SU-DHL-6 (cell line): Measurements from ENCODE around the gene C11orf24.

ENCODE experiments used
- H2AFZ ChIP-seq: fragments of 200-600 bp; sonication (generic); 2 replicates; pipeline ENCODE4 v1.6.1; 2014; ENCODE audit warnings: low read depth, mild to moderate bottlenecking, moderate library complexity, mixed read lengths, antibody characterized with exemption, low read length; ENCODE audit not compliant: severe bottlenecking
- H3F3A ChIP-seq: fragments of 200-600 bp; shearing (Covaris generic); 2 replicates; pipeline ENCODE4 v1.6.0; 2016; ENCODE audit warnings: antibody characterized with exemption, mild to moderate bottlenecking; ENCODE audit not compliant: insufficient read depth
- H3K27ac ChIP-seq: fragments of 200-600 bp; sonication (generic); 2 replicates; pipeline ENCODE4 v1.5.1; 2016; ENCODE audit warnings: low read depth, mild to moderate bottlenecking, low read length, moderate library complexity, mixed read lengths
- H3K27me3 ChIP-seq: fragments of 200-600 bp; sonication (generic), shearing (Covaris generic); 2 replicates; pipeline ENCODE4 v1.6.0; 2014; ENCODE audit warnings: mild to moderate bottlenecking, low read length
- H3K36me3 ChIP-seq: fragments of 200-600 bp; sonication (generic); 2 replicates; pipeline ENCODE4 v1.6.1; 2014; ENCODE audit warnings: mild to moderate bottlenecking, low read length, mixed read lengths
- H3K4me2 ChIP-seq: fragments of 300-600, 200-600 bp; shearing (Covaris generic), sonication (generic); 2 replicates; pipeline ENCODE4 v1.6.0; 2014; ENCODE audit warnings: low read length, low read depth, mild to moderate bottlenecking; ENCODE audit not compliant: poor library complexity, severe bottlenecking
- H3K4me3 ChIP-seq: fragments of 200-600 bp; sonication (generic); 2 replicates; pipeline ENCODE4 v1.5.1; 2014; ENCODE audit warnings: antibody characterized with exemption, low read length, mild to moderate bottlenecking, mixed read lengths; ENCODE audit not compliant: insufficient read depth, poor library complexity, severe bottlenecking
- H3K79me2 ChIP-seq: fragments of 200-600 bp; sonication (generic); 2 replicates; pipeline ENCODE4 v1.6.1; 2014; ENCODE audit warnings: mild to moderate bottlenecking, low read length, moderate library complexity; ENCODE audit not compliant: insufficient read depth
- H3K9ac ChIP-seq: fragments of 200-600 bp; sonication (generic); 2 replicates; pipeline ENCODE4 v1.7.0; 2014; ENCODE audit warnings: mild to moderate bottlenecking, low read length
- H3K9me2 ChIP-seq: fragments of 200-600 bp; sonication (generic); replicated peaks from 2 replicates; pipeline ENCODE4 v1.6.1; 2014; ENCODE audit warnings: low read length; ENCODE audit not compliant: insufficient read depth
- H3K9me3 ChIP-seq: fragments of 200-600 bp; sonication (generic); 2 replicates; pipeline ENCODE4 v1.6.1; 2014; ENCODE audit warnings: low read length, mixed read lengths; ENCODE audit not compliant: insufficient read depth
- H4K20me1 ChIP-seq: fragments of 200-600 bp; sonication (generic); 2 replicates; pipeline ENCODE4 v1.6.1; 2014; ENCODE audit warnings: low read depth, mild to moderate bottlenecking, antibody characterized with exemption, low read length, moderate library complexity, mixed read lengths
- CTCF ChIP-seq: fragments of 200-600 bp; sonication (generic); IDR thresholded peaks from one replicate; pipeline ENCODE4 v1.5.1; 2017; ENCODE audit warnings: antibody characterized with exemption, mild to moderate bottlenecking, low read length, moderate library complexity; ENCODE audit not compliant: insufficient read depth, poor library complexity, severe bottlenecking
- EZH2phosphoT487 ChIP-seq: fragments of 200-600 bp; sonication (generic), shearing (Covaris generic); conservative IDR thresholded peaks from 2 replicates; pipeline ENCODE4 v1.6.1; 2018; ENCODE audit warnings: mild to moderate bottlenecking, antibody characterized with exemption, low read length, moderate library complexity, mixed read lengths

The C11orf24 gene

GRCh38 chr11:68308068-68308467 lies 36.3 kb upstream of the C11orf24 start:
- no peak overlapping the region for H3K4me2 ChIP-seq
- no peak overlapping the region for H3K27ac ChIP-seq
- H3K79me2 ChIP-seq = no peaks in the 10 kb centered on the region
- no peak overlapping the region for H2AFZ ChIP-seq
- H3K27me3 ChIP-seq = no peaks in the 10 kb centered on the region
- peaks cover 5% of the 10 kb centered on the region; the same call in 1 of the 2 replicates for H3K9me3 ChIP-seq
- H4K20me1 ChIP-seq = no peaks in the 10 kb centered on the region
- no peak overlapping the region for H3K4me3 ChIP-seq
- no peaks in the 10 kb centered on the region for H3K36me3 ChIP-seq
- TF ChIP-seq EZH2phosphoT487 (no peak), CTCF (no peak)
- no peaks in the 10 kb centered on the region for H3F3A ChIP-seq
- H3K9me2 ChIP-seq = no peaks in the 10 kb centered on the region
- no peak overlapping the region for H3K9ac ChIP-seq

DNA sequence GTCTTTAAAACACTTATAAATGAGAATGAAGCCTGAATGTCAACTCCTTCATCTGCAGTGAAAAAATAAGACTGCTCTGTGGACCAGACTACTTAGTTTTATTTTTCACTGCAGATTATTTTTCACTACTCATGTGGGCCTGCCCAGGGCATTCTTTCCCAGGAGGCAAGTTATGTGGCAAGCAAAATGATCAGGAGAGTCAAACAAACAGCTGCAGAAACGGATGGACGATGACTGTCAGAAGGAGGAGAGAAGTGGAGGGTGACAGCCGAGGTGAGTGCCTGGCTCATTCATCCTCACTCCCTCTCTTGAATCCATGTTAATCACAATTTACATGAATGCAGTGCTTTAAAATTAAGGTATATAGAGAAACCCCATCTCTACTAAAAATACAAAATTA lies 34.9 kb upstream of the C11orf24 start:
- Histone ChIP-seq H4K20me1 (no peaks in the 10 kb centered on the region), H3K9ac (no peak overlapping the region), H3F3A (no peaks in the 10 kb centered on the region), H3K4me2 (no peak overlapping the region), H3K27ac (no peak overlapping the region), H2AFZ (no peak overlapping the region), H3K9me2 (no peaks in the 10 kb centered on the region), H3K27me3 (no peaks in the 10 kb centered on the region), H3K9me3 (peaks cover 5% of the 10 kb centered on the region; the same call in 1 of the 2 replicates), H3K36me3 (no peaks in the 10 kb centered on the region), H3K79me2 (no peaks in the 10 kb centered on the region), H3K4me3 (no peak overlapping the region)
- TF ChIP-seq EZH2phosphoT487 (no peak), CTCF (no peak)

- Histone ChIP-seq H3K27me3 (no peaks in the 10 kb centered on the region), H3K9me3 (peaks cover 5% of the 10 kb centered on the region; the same call in 1 of the 2 replicates), H3K9ac (no peak overlapping the region), H3K79me2 (no peaks in the 10 kb centered on the region), H3F3A (no peaks in the 10 kb centered on the region), H3K4me2 (no peak overlapping the region), H3K27ac (no peak overlapping the region), H3K4me3 (no peak overlapping the region), H3K9me2 (no peaks in the 10 kb centered on the region), H4K20me1 (no peaks in the 10 kb centered on the region), H3K36me3 (no peaks in the 10 kb centered on the region), H2AFZ (no peak overlapping the region)
- TF ChIP-seq CTCF (no peak), EZH2phosphoT487 (no peak)
These were observed 32.4 kb upstream of the C11orf24 start for GRCh38 chr11:68303982-68304780.
